ENCODE results near the gene IFI27.

DNA sequence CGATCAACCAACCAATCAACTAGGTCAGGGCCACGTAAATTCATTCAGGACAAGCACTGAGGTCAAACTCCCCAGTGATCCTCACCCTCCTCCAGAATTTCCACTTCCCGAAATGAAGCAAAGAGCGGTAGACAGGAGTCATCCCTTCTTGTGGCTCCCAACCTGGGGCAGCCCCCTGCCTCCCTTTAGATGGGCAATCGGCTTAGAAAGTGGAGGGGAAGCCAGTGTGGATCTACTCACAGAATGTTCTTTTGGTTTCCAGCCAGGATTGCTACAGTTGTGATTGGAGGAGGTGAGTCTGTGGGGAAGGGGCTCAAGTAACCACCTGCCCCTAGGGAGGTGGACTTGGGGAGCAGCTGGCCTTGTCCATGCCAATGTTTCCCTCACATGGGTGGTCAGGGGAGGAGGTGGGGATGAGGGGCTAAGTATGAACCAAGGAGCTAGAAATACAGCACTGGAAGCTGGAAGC, 4.1 kb downstream of the IFI27 start:
- TF ChIP-seq, protein P1, sequence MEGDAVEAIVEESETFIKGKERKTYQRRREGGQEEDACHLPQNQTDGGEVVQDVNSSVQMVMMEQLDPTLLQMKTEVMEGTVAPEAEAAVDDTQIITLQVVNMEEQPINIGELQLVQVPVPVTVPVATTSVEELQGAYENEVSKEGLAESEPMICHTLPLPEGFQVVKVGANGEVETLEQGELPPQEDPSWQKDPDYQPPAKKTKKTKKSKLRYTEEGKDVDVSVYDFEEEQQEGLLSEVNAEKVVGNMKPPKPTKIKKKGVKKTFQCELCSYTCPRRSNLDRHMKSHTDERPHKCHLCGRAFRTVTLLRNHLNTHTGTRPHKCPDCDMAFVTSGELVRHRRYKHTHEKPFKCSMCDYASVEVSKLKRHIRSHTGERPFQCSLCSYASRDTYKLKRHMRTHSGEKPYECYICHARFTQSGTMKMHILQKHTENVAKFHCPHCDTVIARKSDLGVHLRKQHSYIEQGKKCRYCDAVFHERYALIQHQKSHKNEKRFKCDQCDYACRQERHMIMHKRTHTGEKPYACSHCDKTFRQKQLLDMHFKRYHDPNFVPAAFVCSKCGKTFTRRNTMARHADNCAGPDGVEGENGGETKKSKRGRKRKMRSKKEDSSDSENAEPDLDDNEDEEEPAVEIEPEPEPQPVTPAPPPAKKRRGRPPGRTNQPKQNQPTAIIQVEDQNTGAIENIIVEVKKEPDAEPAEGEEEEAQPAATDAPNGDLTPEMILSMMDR (conservative IDR thresholded peaks at IDR 0.05; ENCODE audit: low read depth, low read length), result no peak
- TF ChIP-seq EZH2 (IDR thresholded peaks at IDR 0.05; ENCODE audit: borderline replicate concordance, low read depth, low read length, poor library complexity, severe bottlenecking), result no peak
